K562 (cell line): ENCODE data around the gene ETS1. TPM values are rescaled to one million over a fixed set of nuclear protein-coding genes. Genes with fewer than 3 reads are reported as not detected.

Source experiments
- ATAC-seq: fragments of 200-7000 bp; cut with Tn5 transposase; 3 replicates; pipeline ENCODE4 v1.9.1; 2020; ENCODE audit warnings: moderate library complexity
- BruUV-seq: library from RNA; stranded (reverse); fragments of 400-500 nt; replicated peaks from 2 replicates; lab custom pipeline; 2021; lab: Mats Ljungman, UMichigan
- CTCF ChIA-PET: fragments of 300-600 bp; formaldehyde crosslinking; extraction: SDS; loops from one replicate; lab custom pipeline; 2021; ENCODE audit warnings: low intra/inter-chr PET ratio; lab: Yijun Ruan, JAX
- POLR2A ChIA-PET: fragments of 300-600, 350-650 bp; sonication (Branson Sonifier 250); formaldehyde crosslinking; extraction: SDS; loops from one replicate; lab custom pipeline; 2021; ENCODE audit warnings: antibody characterized with exemption, inconsistent platforms; lab: Yijun Ruan, JAX
- DNase-seq, 4 experiments: peaks; one replicate each; pipeline versions ENCODE4 v3.0.0 to v3.0.0-alpha.2; 2011 to 2018; ENCODE audit warnings: low spot score in 3 of 4, mixed read lengths in 3 of 4; ENCODE audit errors: extremely low read depth in 1 of 4
- FAIRE-seq: peaks from 2 replicates; lab custom pipeline; 2011; peaks lifted over from hg19 to GRCh38; lab: Jason Lieb, UNC
- H2AFZ ChIP-seq: 2 replicates; pipeline ENCODE4 v1.6.0; 2011; ENCODE audit warnings: low read depth, low read length, control low read depth, inconsistent platforms
- H3K27ac ChIP-seq: fragments of 200-600 bp; 3 replicates; pipeline ENCODE4 v1.8.0; 2011; ENCODE audit warnings: low read depth, mild to moderate bottlenecking, control low read depth, inconsistent platforms, low read length, moderate library complexity, mixed read lengths; ENCODE audit errors: extremely low read depth
- H3K27me3 ChIP-seq, 2 experiments: fragments of 300-600 bp in 1 of 2; 2 replicates in 1 of 2; 3 replicates in 1 of 2; pipeline versions ENCODE4 v1.6.0 to v1.8.0; 2011; ENCODE audit warnings: inconsistent platforms in 2 of 2, low read length in 2 of 2, mild to moderate bottlenecking in 1 of 2, mixed read lengths in 1 of 2, moderate library complexity in 1 of 2; ENCODE audit not compliant: control insufficient read depth in 2 of 2, insufficient read depth in 2 of 2
- H3K36me3 ChIP-seq: fragments of 300-600 bp; 3 replicates; pipeline ENCODE4 v1.8.0; 2011; ENCODE audit warnings: mild to moderate bottlenecking, low read length, inconsistent platforms; ENCODE audit not compliant: control insufficient read depth, insufficient read depth
- H3K4me1 ChIP-seq, 2 experiments: fragments of 200-600 bp in 1 of 2; replicated peaks in 1 of 2; 2 replicates in 1 of 2; 3 replicates in 1 of 2; pipeline versions ENCODE4 v1.5.1 to v1.8.0; 2011; ENCODE audit warnings: inconsistent platforms in 2 of 2, low read length in 2 of 2, mild to moderate bottlenecking in 1 of 2, mixed read lengths in 1 of 2, moderate library complexity in 1 of 2; ENCODE audit not compliant: control insufficient read depth in 2 of 2, insufficient read depth in 2 of 2
- H3K4me2 ChIP-seq: 2 replicates; pipeline ENCODE4 v1.6.1; 2011; ENCODE audit warnings: low read length, control low read depth, inconsistent platforms, mixed read lengths; ENCODE audit not compliant: insufficient read depth
- H3K4me3 ChIP-seq: fragments of 200-600 bp; sonication (generic), shearing (Covaris generic); 2 replicates; pipeline ENCODE4 v1.5.1; 2016; ENCODE audit warnings: control low read depth, inconsistent platforms
- H3K79me2 ChIP-seq: fragments of 200-600 bp; 3 replicates; pipeline ENCODE4 v1.8.0; 2011; ENCODE audit warnings: low read length, inconsistent platforms; ENCODE audit not compliant: control insufficient read depth, insufficient read depth
- H3K9ac ChIP-seq, 2 experiments: 2 replicates each; pipeline versions ENCODE4 v1.6.0 to v1.6.1; 2011; ENCODE audit warnings: low read depth in 2 of 2, low read length in 2 of 2, control low read depth in 1 of 2, inconsistent platforms in 1 of 2, mild to moderate bottlenecking in 1 of 2, mixed read lengths in 1 of 2; ENCODE audit not compliant: insufficient read depth in 1 of 2
- H3K9me1 ChIP-seq: one replicate; pipeline ENCODE4 v1.6.0; 2011; ENCODE audit warnings: inconsistent platforms, mild to moderate bottlenecking, low read length, moderate library complexity; ENCODE audit not compliant: control insufficient read depth, insufficient read depth
- H3K9me3 ChIP-seq: replicated peaks from 2 replicates; pipeline ENCODE4 v1.5.1; 2011; ENCODE audit warnings: low read depth, low read length, inconsistent platforms; ENCODE audit not compliant: control insufficient read depth, insufficient read depth
- H4K20me1 ChIP-seq: replicated peaks from 2 replicates; pipeline ENCODE4 v1.6.1; 2011; ENCODE audit warnings: low read length, inconsistent platforms, mixed read lengths; ENCODE audit not compliant: control insufficient read depth, insufficient read depth
- MCM3 ChIP-seq: fragments of 450-650 bp; IDR thresholded peaks from 2 replicates; pipeline ENCODE4 v1.6.1; 2016
- NR1H2 ChIP-seq: sonication (generic); formaldehyde crosslinking; IDR thresholded peaks from 2 replicates; pipeline ENCODE4 v1.4.0; 2020; ENCODE audit warnings: mild to moderate bottlenecking, missing genetic modification reagents
- NRF1 ChIP-seq, 2 experiments: fragments of 450-650 bp; IDR thresholded peaks in 1 of 2; conservative IDR thresholded peaks in 1 of 2; 2 replicates each; pipeline ENCODE4 v1.6.1; 2014; ENCODE audit warnings: mild to moderate bottlenecking in 2 of 2
- POLR2AphosphoS5 ChIP-seq: IDR thresholded peaks from 2 replicates; pipeline ENCODE4 v1.6.1; 2011; ENCODE audit warnings: mild to moderate bottlenecking, low read depth, low read length, moderate library complexity; ENCODE audit not compliant: control insufficient read depth, insufficient read depth
- TAF15 ChIP-seq: fragments of 200-400 bp; formaldehyde crosslinking; IDR thresholded peaks from 2 replicates; pipeline ENCODE4 v1.6.1; 2017; ENCODE audit warnings: mild to moderate bottlenecking, low read depth, low read length, moderate library complexity
- ZNF184 ChIP-seq: sonication (generic); formaldehyde crosslinking; IDR thresholded peaks from 2 replicates; pipeline ENCODE4 v1.5.0; 2020; ENCODE audit warnings: missing genetic modification reagents
- WGBS: fragments of 100-300 bp; shearing (Covaris generic); methylation state at CpG from one replicate; pipeline ENCODE4 v1.1.6; 2016; ENCODE audit warnings: low coverage, mixed read lengths; ENCODE audit not compliant: insufficient coverage; ENCODE audit errors: missing lambda C conversion rate; 5-methylcytosine and 5-hydroxymethylcytosine counted together
- in situ Hi-C: fragments of 300-500 bp; cut with MboI; formaldehyde crosslinking; loops from 4 replicates; pipeline ENCODE4 v1.15.0; 2018; ENCODE audit warnings: inconsistent platforms, mixed read lengths
- intact Hi-C: fragments of 100-400 bp; cut with micrococcal nuclease; formaldehyde crosslinking; loops from 2 replicates; pipeline ENCODE4 v1.14.2; 2022
- polyA plus RNA-seq, 8 experiments: library from polyadenylated mRNA; depleted of rRNA in 4 of 8; stranded (reverse) in 5 of 8; unstranded in 3 of 8; fragments of >200 nt; fragmentation: Nextera tagmentation in 2 of 8; fragmentation: Illumina TruSeq in 1 of 8; extraction: Ambion mirVana in 2 of 8; extraction: Trizol in 1 of 8; gene quantifications; 2 replicates each; pipeline versions ENCODE4 v1.2.1 to v1.2.3, GENCODE V29; 2011 to 2014; ENCODE audit warnings: inconsistent platforms in 1 of 8, missing spikeins in 1 of 8
- total RNA-seq, 7 experiments: library from RNA; depleted of rRNA in 6 of 7; stranded (reverse); fragments of >200 nt in 6 of 7; fragmentation: Illumina TruSeq in 2 of 7; extraction: Trizol in 2 of 7; gene quantifications; 2 replicates each; pipeline versions ENCODE4 v1.2.1 to v1.2.3, GENCODE V29; 2011 to 2021; ENCODE audit warnings: low replicate concordance in 1 of 7
- TF ChIP-seq, protein P1 (sequence below): sonication (generic); formaldehyde crosslinking; IDR thresholded peaks from 2 replicates; pipeline ENCODE4 v1.8.0; 2022; ENCODE audit warnings: mild to moderate bottlenecking, missing genetic modification reagents
- TF ChIP-seq, protein P2 (sequence below): fragments of 250-450 bp; sonication (Bioruptor Pico); IDR thresholded peaks from 2 replicates; pipeline ENCODE4 v1.5.0; 2020; ENCODE audit warnings: mild to moderate bottlenecking, borderline replicate concordance
- TF ChIP-seq, protein P3 (sequence below), 2 experiments: fragments of 450-650 bp; conservative IDR thresholded peaks; 2 replicates each; pipeline ENCODE4 v1.6.1; 2017; ENCODE audit warnings: mild to moderate bottlenecking in 2 of 2, moderate library complexity in 2 of 2
- TF ChIP-seq, protein P4 (sequence below): fragments of 450-650 bp; IDR thresholded peaks from 2 replicates; pipeline ENCODE4 v1.6.1; 2017; ENCODE audit warnings: antibody characterized with exemption, mild to moderate bottlenecking
- TF ChIP-seq, protein P5 (sequence below): fragments of 250-450 bp; sonication (Bioruptor Pico); IDR thresholded peaks from 2 replicates; pipeline ENCODE4 v1.5.0; 2021

ETS1 gene
- total and polyA plus RNA-seq, 9 of the 15 experiments (the other 6 are each of a cell fraction or from before 2014, with no cell fraction given) = 0.04 to 1.4 (median 0.23) TPM

DNA sequence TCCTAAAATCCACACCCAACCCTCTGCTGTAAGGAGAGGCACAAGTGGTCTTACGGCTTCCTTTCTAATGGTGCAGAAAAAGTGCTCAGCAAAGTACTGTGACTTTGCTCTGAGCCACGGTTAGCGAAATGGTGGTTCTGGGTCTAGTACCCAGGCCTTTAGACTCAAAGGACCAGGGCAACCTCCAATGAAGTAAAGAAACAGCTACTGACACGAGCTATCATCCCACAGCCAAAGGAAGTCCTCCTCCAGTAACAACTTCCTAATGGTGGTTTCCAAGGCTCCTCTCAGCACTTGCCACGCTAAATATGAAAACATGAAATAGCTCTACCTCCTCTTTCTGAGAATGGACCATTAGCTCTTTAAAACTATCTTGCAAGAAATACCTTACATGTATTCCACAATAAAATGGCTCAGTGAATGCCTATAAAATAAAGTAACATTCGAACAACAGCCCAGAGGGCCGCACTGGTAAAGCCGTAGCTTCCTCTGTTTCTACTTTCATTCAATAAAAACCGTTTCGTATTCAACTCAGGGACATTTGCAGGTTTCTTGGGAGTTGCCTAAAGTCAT is 122.4 kb downstream of the ETS1 start:
- POLR2A ChIA-PET = interaction anchor here (0.6 kb wide), 1 partner anchor 190 kb away, joined by 3 read pairs; no protein-coding TSS in a partner anchor
- Histone ChIP-seq H3K9ac (no peak overlapping the region), H3K79me2 (no peaks in the 10 kb centered on the region), H3K4me2 (no peak overlapping the region), H3K36me3 (no peaks in the 10 kb centered on the region), H4K20me1 (no peaks in the 10 kb centered on the region), H3K4me3 (no peak overlapping the region), H3K27ac (no peak overlapping the region), H3K4me1 (no peaks in the 10 kb centered on the region), H2AFZ (no peak overlapping the region), H3K9me3 (no peaks in the 10 kb centered on the region), H3K27me3 (no peaks in the 10 kb centered on the region), H3K9me1 (no peaks in the 10 kb centered on the region)
- WGBS = 3% methylated on average over 10 of the region's 10 CpGs
- no peak for DNase-seq
- FAIRE-seq = no peak
- intact Hi-C loops (no loop called here), in situ Hi-C loops (no loop called here)
- no peak for ATAC-seq
- CTCF ChIA-PET = no interaction called here
- TF ChIP-seq NRF1 (conservative IDR thresholded peaks at IDR 0.05 in 1 of 2, IDR thresholded peaks at IDR 0.05 in 1 of 2) (no peak), ZNF184 (CRISPR knock-in tag) (no peak), TAF15 (no peak), MCM3 (no peak), NR1H2 (CRISPR knock-in tag) (no peak), POLR2AphosphoS5 (no peak)
- TF ChIP-seq, protein P1, sequence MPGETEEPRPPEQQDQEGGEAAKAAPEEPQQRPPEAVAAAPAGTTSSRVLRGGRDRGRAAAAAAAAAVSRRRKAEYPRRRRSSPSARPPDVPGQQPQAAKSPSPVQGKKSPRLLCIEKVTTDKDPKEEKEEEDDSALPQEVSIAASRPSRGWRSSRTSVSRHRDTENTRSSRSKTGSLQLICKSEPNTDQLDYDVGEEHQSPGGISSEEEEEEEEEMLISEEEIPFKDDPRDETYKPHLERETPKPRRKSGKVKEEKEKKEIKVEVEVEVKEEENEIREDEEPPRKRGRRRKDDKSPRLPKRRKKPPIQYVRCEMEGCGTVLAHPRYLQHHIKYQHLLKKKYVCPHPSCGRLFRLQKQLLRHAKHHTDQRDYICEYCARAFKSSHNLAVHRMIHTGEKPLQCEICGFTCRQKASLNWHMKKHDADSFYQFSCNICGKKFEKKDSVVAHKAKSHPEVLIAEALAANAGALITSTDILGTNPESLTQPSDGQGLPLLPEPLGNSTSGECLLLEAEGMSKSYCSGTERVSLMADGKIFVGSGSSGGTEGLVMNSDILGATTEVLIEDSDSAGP (CRISPR knock-in tag) = no peak
- TF ChIP-seq, protein P2, sequence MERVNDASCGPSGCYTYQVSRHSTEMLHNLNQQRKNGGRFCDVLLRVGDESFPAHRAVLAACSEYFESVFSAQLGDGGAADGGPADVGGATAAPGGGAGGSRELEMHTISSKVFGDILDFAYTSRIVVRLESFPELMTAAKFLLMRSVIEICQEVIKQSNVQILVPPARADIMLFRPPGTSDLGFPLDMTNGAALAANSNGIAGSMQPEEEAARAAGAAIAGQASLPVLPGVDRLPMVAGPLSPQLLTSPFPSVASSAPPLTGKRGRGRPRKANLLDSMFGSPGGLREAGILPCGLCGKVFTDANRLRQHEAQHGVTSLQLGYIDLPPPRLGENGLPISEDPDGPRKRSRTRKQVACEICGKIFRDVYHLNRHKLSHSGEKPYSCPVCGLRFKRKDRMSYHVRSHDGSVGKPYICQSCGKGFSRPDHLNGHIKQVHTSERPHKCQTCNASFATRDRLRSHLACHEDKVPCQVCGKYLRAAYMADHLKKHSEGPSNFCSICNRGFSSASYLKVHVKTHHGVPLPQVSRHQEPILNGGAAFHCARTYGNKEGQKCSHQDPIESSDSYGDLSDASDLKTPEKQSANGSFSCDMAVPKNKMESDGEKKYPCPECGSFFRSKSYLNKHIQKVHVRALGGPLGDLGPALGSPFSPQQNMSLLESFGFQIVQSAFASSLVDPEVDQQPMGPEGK (CRISPR knock-in tag) = no peak
- TF ChIP-seq, protein P3, sequence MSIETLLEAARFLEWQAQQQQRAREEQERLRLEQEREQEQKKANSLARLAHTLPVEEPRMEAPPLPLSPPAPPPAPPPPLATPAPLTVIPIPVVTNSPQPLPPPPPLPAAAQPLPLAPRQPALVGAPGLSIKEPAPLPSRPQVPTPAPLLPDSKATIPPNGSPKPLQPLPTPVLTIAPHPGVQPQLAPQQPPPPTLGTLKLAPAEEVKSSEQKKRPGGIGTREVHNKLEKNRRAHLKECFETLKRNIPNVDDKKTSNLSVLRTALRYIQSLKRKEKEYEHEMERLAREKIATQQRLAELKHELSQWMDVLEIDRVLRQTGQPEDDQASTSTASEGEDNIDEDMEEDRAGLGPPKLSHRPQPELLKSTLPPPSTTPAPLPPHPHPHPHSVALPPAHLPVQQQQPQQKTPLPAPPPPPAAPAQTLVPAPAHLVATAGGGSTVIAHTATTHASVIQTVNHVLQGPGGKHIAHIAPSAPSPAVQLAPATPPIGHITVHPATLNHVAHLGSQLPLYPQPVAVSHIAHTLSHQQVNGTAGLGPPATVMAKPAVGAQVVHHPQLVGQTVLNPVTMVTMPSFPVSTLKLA (conservative IDR thresholded peaks at IDR 0.05) = no peak
- TF ChIP-seq, protein P4, sequence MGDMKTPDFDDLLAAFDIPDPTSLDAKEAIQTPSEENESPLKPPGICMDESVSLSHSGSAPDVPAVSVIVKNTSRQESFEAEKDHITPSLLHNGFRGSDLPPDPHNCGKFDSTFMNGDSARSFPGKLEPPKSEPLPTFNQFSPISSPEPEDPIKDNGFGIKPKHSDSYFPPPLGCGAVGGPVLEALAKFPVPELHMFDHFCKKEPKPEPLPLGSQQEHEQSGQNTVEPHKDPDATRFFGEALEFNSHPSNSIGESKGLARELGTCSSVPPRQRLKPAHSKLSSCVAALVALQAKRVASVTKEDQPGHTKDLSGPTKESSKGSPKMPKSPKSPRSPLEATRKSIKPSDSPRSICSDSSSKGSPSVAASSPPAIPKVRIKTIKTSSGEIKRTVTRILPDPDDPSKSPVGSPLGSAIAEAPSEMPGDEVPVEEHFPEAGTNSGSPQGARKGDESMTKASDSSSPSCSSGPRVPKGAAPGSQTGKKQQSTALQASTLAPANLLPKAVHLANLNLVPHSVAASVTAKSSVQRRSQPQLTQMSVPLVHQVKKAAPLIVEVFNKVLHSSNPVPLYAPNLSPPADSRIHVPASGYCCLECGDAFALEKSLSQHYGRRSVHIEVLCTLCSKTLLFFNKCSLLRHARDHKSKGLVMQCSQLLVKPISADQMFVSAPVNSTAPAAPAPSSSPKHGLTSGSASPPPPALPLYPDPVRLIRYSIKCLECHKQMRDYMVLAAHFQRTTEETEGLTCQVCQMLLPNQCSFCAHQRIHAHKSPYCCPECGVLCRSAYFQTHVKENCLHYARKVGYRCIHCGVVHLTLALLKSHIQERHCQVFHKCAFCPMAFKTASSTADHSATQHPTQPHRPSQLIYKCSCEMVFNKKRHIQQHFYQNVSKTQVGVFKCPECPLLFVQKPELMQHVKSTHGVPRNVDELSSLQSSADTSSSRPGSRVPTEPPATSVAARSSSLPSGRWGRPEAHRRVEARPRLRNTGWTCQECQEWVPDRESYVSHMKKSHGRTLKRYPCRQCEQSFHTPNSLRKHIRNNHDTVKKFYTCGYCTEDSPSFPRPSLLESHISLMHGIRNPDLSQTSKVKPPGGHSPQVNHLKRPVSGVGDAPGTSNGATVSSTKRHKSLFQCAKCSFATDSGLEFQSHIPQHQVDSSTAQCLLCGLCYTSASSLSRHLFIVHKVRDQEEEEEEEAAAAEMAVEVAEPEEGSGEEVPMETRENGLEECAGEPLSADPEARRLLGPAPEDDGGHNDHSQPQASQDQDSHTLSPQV = no peak
- TF ChIP-seq, protein P5, sequence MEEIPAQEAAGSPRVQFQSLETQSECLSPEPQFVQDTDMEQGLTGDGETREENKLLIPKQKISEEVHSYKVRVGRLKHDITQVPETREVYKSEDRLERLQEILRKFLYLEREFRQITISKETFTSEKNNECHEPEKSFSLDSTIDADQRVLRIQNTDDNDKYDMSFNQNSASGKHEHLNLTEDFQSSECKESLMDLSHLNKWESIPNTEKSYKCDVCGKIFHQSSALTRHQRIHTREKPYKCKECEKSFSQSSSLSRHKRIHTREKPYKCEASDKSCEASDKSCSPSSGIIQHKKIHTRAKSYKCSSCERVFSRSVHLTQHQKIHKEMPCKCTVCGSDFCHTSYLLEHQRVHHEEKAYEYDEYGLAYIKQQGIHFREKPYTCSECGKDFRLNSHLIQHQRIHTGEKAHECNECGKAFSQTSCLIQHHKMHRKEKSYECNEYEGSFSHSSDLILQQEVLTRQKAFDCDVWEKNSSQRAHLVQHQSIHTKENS = no peak
- no TSS peak for BruUV-seq
